ENCODE results near the gene LCP2.

- TF ChIP-seq CTCF (IDR thresholded peaks at IDR 0.05) (no peak), POLR2A (IDR thresholded peaks at IDR 0.05) (peak in 1 of 3 donors; percentile 12)
Observed at GRCh38 chr5:170307575-170308465, 10.2 kb upstream of the LCP2 start.
